ENCODE data around the gene ZDHHC12.

DNA sequence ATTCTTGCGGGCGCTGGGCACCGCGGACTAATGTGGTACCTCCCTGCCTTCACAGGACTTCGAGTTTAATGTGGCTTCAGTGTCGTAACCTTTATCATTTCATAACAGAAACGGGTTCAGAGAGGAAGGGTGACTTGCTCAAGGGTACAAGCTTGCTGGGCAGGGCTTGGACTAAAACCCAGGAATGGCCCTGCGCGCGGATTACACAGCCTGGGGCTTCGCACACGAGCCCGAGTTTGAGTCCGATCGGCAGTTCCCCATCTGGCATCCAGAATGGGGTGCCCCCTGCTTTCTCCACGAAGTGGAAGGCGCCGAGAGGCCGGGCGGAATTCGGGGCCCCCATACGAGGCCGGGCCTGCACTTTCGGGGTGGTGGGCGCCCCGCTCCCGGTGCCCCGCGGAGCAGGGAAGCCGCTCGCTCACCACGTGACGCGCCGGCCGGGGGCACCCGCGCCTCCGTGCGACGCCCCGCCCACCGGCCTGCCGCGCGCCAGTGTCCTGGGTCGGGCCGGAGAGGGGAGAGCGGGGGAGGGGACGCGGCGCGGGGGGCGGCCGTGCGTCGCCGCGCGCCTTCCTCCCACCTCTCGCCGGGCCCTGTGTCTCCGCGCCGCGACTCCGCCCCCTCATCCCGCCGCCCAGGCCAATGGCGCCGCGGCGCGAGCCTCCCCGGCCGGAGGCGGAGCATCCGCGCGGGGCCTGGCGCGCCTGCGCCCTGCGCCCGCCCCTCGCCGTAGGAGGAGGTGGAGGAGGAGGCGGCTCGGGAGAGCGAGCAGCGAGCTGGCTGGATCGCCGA, 35.2 kb downstream of the ZDHHC12 start, which contains the start of gene SET:
- TF ChIP-seq CTCF (IDR thresholded peaks at IDR 0.05 in 2 of 3, conservative IDR thresholded peaks at IDR 0.05 in 1 of 3; ENCODE audit: borderline replicate concordance in 1 of 3, insufficient read depth in 1 of 3, low read depth in 2 of 3, low read length in 2 of 3) (no peak), RAD21 (IDR thresholded peaks at IDR 0.05; ENCODE audit: low read depth) (no peak), POLR2AphosphoS5 (IDR thresholded peaks at IDR 0.05; ENCODE audit: low read depth, low read length) (peak; percentile 92), EZH2 (IDR thresholded peaks at IDR 0.05) (no peak)

Data from HCT116 (cell line).